H1 (cell line): ENCODE results near the gene CRYBG1.

Source experiments
- ASH2L ChIP-seq: fragments of 200-600, 300-600 bp; sonication (generic); IDR thresholded peaks from one replicate; pipeline ENCODE4 v1.7.1; 2017; ENCODE audit warnings: low read length
- JUN ChIP-seq: IDR thresholded peaks from 2 replicates; pipeline ENCODE4 v1.6.1; 2011; ENCODE audit warnings: low read depth, mild to moderate bottlenecking, improper control_type of control experiment, low read length
- JUND ChIP-seq: IDR thresholded peaks from 2 replicates; pipeline ENCODE4 v1.6.1; 2011; ENCODE audit warnings: mild to moderate bottlenecking, improper control_type of control experiment, low read length
- NANOG ChIP-seq: IDR thresholded peaks from 2 replicates; pipeline ENCODE4 v1.6.1; 2011; ENCODE audit warnings: low read length, low read depth, mild to moderate bottlenecking, inconsistent platforms; ENCODE audit not compliant: insufficient read depth, poor library complexity, severe bottlenecking
- NRF1 ChIP-seq: IDR thresholded peaks from 2 replicates; pipeline ENCODE4 v1.6.1; 2011; ENCODE audit warnings: mild to moderate bottlenecking, low read depth, low read length, improper control_type of control experiment
- POLR2A ChIP-seq, 2 experiments: IDR thresholded peaks; 1 replicate in 1 of 2; 2 replicates in 1 of 2; pipeline ENCODE4 v1.6.1; 2011; ENCODE audit warnings: low read depth in 2 of 2, low read length in 2 of 2, mild to moderate bottlenecking in 2 of 2; ENCODE audit errors: control extremely low read depth in 1 of 2
- POLR2AphosphoS5 ChIP-seq: IDR thresholded peaks from 2 replicates; pipeline ENCODE4 v1.6.1; 2011; ENCODE audit warnings: low read depth, low read length
- SIN3A ChIP-seq, 2 experiments: IDR thresholded peaks in 1 of 2; conservative IDR thresholded peaks in 1 of 2; 2 replicates each; pipeline ENCODE4 v1.6.1; 2011 to 2012; ENCODE audit warnings: low read length in 2 of 2, improper control_type of control experiment in 1 of 2, low read depth in 1 of 2, mild to moderate bottlenecking in 1 of 2
- SP2 ChIP-seq: IDR thresholded peaks from 2 replicates; pipeline ENCODE4 v1.6.1; 2012; ENCODE audit warnings: mild to moderate bottlenecking, low read length, inconsistent platforms
- SRF ChIP-seq: IDR thresholded peaks from 2 replicates; pipeline ENCODE4 v1.6.1; 2011; ENCODE audit warnings: mild to moderate bottlenecking, low read depth, low read length, moderate library complexity
- TAF1 ChIP-seq: IDR thresholded peaks from 2 replicates; pipeline ENCODE4 v1.6.1; 2011; ENCODE audit warnings: mild to moderate bottlenecking, low read depth, low read length
- YY1 ChIP-seq: IDR thresholded peaks from 2 replicates; pipeline ENCODE4 v1.6.1; 2011; ENCODE audit warnings: low read depth, mild to moderate bottlenecking, low read length
- TF ChIP-seq, protein P1 (sequence below): IDR thresholded peaks from 2 replicates; pipeline ENCODE4 v1.6.1; 2012; ENCODE audit warnings: inconsistent platforms
- TF ChIP-seq, protein P2 (sequence below), 3 experiments: IDR thresholded peaks; 1 replicate in 2 of 3; 2 replicates in 1 of 3; pipeline versions ENCODE4 v1.5.1 to v1.6.1; 2011; ENCODE audit warnings: low read length in 3 of 3, mild to moderate bottlenecking in 3 of 3, inconsistent platforms in 2 of 3, low read depth in 1 of 3, moderate library complexity in 1 of 3; ENCODE audit not compliant: insufficient read depth in 1 of 3; ENCODE audit errors: control extremely low read depth in 1 of 3

DNA sequence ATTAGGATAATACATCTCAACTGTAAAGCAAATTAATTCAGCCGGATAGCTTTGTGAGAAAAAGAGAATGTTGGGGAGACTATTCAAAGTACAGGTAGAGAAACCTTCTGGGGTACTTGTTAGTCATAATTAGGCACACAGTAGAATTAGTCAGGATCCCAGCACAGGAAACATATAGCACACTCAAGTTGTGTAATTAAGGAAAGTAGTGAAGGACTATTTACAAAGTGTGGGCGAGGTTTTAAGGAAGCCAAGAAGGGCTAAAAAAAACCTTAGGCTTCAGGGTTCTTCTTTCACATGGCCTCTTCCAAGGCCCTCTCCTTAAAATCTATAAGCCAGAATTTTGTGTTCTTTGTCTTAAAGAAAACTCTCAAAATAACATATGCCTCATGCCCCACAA is 142.0 kb downstream of the CRYBG1 start:
- TF ChIP-seq POLR2A (IDR thresholded peaks at IDR 0.05; ENCODE audit: control extremely low read depth in 1 of 2, low read depth in 2 of 2, low read length in 2 of 2), result no peak
- no peak for TF ChIP-seq NRF1
- TF ChIP-seq YY1, result no peak
- TF ChIP-seq NANOG, result no peak
- no peak for TF ChIP-seq TAF1
- no peak for TF ChIP-seq SP2
- TF ChIP-seq, protein P1, sequence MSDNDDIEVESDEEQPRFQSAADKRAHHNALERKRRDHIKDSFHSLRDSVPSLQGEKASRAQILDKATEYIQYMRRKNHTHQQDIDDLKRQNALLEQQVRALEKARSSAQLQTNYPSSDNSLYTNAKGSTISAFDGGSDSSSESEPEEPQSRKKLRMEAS, result no peak
- TF ChIP-seq SIN3A (conservative IDR thresholded peaks at IDR 0.05 in 1 of 2, IDR thresholded peaks at IDR 0.05 in 1 of 2; ENCODE audit: low read depth in 1 of 2, low read length in 2 of 2), result no peak
- TF ChIP-seq, protein P2, sequence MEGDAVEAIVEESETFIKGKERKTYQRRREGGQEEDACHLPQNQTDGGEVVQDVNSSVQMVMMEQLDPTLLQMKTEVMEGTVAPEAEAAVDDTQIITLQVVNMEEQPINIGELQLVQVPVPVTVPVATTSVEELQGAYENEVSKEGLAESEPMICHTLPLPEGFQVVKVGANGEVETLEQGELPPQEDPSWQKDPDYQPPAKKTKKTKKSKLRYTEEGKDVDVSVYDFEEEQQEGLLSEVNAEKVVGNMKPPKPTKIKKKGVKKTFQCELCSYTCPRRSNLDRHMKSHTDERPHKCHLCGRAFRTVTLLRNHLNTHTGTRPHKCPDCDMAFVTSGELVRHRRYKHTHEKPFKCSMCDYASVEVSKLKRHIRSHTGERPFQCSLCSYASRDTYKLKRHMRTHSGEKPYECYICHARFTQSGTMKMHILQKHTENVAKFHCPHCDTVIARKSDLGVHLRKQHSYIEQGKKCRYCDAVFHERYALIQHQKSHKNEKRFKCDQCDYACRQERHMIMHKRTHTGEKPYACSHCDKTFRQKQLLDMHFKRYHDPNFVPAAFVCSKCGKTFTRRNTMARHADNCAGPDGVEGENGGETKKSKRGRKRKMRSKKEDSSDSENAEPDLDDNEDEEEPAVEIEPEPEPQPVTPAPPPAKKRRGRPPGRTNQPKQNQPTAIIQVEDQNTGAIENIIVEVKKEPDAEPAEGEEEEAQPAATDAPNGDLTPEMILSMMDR (IDR thresholded peaks at IDR 0.05; ENCODE audit: control extremely low read depth in 1 of 3, insufficient read depth in 1 of 3, low read depth in 1 of 3, low read length in 3 of 3), result no peak
- no peak for TF ChIP-seq JUN
- TF ChIP-seq JUND, result no peak
- TF ChIP-seq ASH2L, result no peak
- no peak for TF ChIP-seq POLR2AphosphoS5
- TF ChIP-seq SRF, result no peak
